ENCODE measurements around the gene P2RX7. TPM values are rescaled to one million over a fixed set of nuclear protein-coding genes. Genes with fewer than 3 reads are reported as not detected.

Gene P2RX7
- total RNA-seq, 1 donor from 2014 or later, result 1.9 TPM

DNA sequence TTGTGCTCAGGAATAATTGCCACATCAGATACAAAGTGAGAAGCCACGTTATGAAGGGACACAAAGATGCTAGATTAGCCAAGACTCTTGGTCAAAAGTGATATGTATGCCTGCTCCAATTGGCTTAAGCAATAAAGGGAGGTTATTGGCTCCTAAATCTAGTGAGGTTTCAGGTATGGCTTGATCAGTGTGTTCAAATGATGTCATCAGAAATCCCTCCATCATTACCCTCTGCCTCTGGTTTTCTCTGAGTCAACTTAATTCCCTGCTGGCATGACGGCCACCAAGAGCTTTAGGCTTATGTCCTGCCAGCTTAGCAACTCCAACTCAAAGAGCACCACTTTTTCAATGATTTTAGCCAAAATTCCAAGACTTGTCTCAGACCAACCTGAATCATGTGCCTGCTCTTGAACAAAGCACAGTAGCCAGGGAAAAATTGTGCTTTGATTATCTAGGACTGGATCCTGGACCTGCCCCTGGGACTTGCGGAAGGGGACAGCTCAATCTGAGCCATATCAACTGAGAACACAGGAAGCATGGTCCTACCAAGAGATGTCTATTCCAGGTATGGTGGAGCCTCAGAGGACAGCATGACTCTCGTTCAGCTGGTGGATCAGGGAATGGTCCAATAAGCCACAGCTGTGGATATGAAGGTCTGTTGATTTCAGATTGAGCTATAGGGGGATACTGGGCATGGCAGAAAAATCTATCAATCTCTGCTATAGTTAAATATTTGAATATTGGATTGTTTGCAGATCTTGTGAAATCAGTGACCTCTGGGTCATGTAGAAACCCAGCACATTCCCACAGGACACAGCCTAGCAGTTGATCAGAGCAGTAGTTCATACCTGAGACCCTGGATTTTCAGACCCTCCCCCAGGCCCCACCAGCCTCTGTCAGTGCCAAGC lies 16.1 kb upstream of the P2RX7 start:
- Mint-ChIP-seq H3K36me3 (no peaks in the 10 kb centered on the region), H3K27me3 (peaks cover 23% of the 10 kb centered on the region), H3K27ac (no peak overlapping the region), H3K9me3 (no peaks in the 10 kb centered on the region), H3K4me3 (no peak overlapping the region), H3K4me1 (ENCODE audit: unreplicated experiment) (no peaks in the 10 kb centered on the region)
- TF ChIP-seq CTCF (conservative IDR thresholded peaks at IDR 0.05), result no peak
- DNase-seq (ENCODE audit: extremely low spot score, unreplicated experiment), result no peak

DNA sequence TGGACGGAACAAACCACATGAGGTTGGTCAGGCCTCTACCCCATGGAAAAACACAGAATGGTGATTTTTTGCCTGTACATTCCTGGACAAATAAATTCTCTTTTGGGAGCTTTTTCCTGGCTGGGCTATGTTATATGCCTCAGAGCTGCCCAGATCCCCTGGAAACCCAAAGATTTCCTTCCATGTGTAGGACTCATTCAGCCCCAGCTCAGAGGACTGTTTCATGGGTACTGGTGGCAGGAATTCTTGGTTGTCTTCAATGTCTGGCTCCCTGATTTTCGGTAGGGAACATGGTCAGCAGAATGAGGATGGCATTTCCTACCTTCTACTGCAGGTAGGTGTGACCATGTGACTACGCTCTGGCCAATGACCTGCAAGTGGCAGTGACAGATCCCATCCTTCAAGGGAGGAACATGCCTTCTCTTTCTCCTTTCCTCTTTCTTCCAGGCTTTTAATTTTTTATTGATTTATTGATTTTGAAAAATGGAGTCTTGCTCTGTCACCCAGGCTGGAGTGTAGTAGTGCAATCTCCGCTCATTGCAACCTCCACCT lies 15.4 kb upstream of the P2RX7 start:
- Mint-ChIP-seq H3K4me1 (ENCODE audit: unreplicated experiment) (no peaks in the 10 kb centered on the region), H3K27ac (no peak overlapping the region), H3K9me3 (no peaks in the 10 kb centered on the region), H3K36me3 (no peaks in the 10 kb centered on the region), H3K4me3 (no peak overlapping the region), H3K27me3 (peaks cover 23% of the 10 kb centered on the region)
- no peak for DNase-seq (ENCODE audit: extremely low spot score, unreplicated experiment)
- no peak for TF ChIP-seq CTCF (conservative IDR thresholded peaks at IDR 0.05)

- H3K9me3 Mint-ChIP-seq, result no peaks in the 10 kb centered on the region
- H3K27ac Mint-ChIP-seq, result no peak overlapping the region
- no peak for TF ChIP-seq CTCF (conservative IDR thresholded peaks at IDR 0.05)
- H3K27me3 Mint-ChIP-seq, result peaks cover 30% of the 10 kb centered on the region
- H3K4me3 Mint-ChIP-seq, result no peak overlapping the region
- no peaks in the 10 kb centered on the region for H3K36me3 Mint-ChIP-seq
- no peaks in the 10 kb centered on the region for H3K4me1 Mint-ChIP-seq (ENCODE audit: unreplicated experiment)
- no peak for DNase-seq (ENCODE audit: extremely low spot score, unreplicated experiment)
Measured at GRCh38 chr12:121120323-121120722, 12.4 kb upstream of the P2RX7 start.

DNA sequence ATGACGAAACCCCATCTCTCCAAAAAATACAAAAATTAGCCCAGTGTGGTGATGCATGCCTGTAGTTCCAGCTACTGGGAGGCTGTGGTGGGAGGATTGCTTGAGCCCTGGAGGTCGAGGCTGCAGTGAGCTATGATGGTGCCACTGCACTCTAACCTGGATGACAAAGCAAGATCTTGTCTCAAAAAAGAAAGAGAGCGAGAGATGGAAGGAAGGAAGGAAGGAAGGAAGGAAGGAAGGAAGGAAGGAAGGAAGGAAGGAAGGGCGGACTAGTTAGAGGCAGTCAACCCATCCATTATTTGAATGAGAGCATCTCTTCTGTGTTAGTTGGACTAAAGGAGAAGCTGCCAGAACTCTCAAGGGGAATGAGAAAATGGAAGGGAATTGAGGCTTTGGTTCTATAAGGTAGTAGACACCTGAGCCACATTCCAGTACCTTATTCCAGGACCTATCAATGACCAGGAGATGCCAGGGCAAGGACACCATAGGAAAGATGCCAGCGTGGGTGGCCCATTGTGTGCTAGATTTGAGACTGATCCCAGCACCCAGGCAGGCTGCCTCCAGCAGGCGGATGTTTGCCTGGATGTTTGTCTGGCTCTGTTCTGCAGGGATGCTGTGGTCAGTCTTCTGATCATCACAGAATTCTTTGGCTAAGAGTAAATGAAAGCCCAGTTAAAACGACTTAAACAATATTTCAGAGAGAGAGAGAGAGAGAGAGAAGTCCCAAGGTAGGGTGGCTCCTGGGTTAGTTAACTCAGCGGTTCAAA lies 11.5 kb upstream of the P2RX7 start:
- H3K27me3 Mint-ChIP-seq, result peaks cover 32% of the 10 kb centered on the region
- no peaks in the 10 kb centered on the region for H3K4me1 Mint-ChIP-seq (ENCODE audit: unreplicated experiment)
- H3K36me3 Mint-ChIP-seq, result no peaks in the 10 kb centered on the region
- no peak overlapping the region for H3K27ac Mint-ChIP-seq
- H3K9me3 Mint-ChIP-seq, result no peaks in the 10 kb centered on the region
- no peak overlapping the region for H3K4me3 Mint-ChIP-seq
- no peak for TF ChIP-seq CTCF (conservative IDR thresholded peaks at IDR 0.05)
- no peak for DNase-seq (ENCODE audit: extremely low spot score, unreplicated experiment)

DNA sequence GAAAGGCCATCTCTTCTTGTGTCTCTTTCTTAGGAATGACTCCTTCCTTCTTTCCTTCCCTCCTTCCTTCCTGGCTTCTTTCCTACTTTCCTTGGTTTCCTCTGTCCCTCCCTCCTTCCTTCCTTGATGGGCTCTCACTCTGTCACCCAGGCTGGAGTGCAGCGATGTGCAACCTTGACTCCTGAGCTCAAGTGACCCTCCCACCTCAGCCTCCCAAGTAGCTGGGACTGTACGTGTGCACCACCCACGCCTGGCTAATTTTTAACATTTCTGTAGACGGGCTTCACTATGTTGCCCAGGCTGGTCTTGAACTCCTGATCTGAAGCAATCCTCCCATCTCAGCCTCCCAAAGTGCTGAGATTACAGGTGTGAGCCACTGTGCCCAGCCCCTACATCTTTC lies 10.9 kb upstream of the P2RX7 start:
- no peak for TF ChIP-seq CTCF (conservative IDR thresholded peaks at IDR 0.05)
- H3K4me1 Mint-ChIP-seq (ENCODE audit: unreplicated experiment), result no peaks in the 10 kb centered on the region
- H3K4me3 Mint-ChIP-seq, result no peak overlapping the region

More for the DNA sequence above, 10.9 kb upstream of the P2RX7 start:
- Mint-ChIP-seq H3K27ac (no peak overlapping the region), H3K27me3 (peaks cover 29% of the 10 kb centered on the region), H3K9me3 (no peaks in the 10 kb centered on the region), H3K36me3 (no peaks in the 10 kb centered on the region)
- DNase-seq (ENCODE audit: extremely low spot score, unreplicated experiment), result no peak
